Type B pancreatic cell (in vitro differentiated cells): ENCODE data around the gene MAST4. TPM values are rescaled to one million over a fixed set of nuclear protein-coding genes. Genes with fewer than 3 reads are reported as not detected.

Source experiments
- DNase-seq: peaks from one replicate; pipeline ENCODE4 v3.0.0; 2021; ENCODE audit warnings: mixed read lengths; ENCODE audit not compliant: unreplicated experiment; ENCODE audit errors: extremely low spot score
- H3K27ac Mint-ChIP-seq: 2 replicates; pipeline ENCODE4 v1.8.0; 2021; ENCODE audit warnings: mild to moderate bottlenecking, mixed read lengths
- H3K27me3 Mint-ChIP-seq: 2 replicates; pipeline ENCODE4 v1.8.0; 2021; ENCODE audit warnings: mixed read lengths
- H3K36me3 Mint-ChIP-seq: 2 replicates; pipeline ENCODE4 v1.8.0; 2021; ENCODE audit warnings: mixed read lengths
- H3K4me1 Mint-ChIP-seq: one replicate; pipeline ENCODE4 v1.8.0; 2021; ENCODE audit warnings: mixed read lengths; ENCODE audit not compliant: unreplicated experiment
- H3K4me3 Mint-ChIP-seq: 2 replicates; pipeline ENCODE4 v1.8.0; 2021; ENCODE audit warnings: mild to moderate bottlenecking, mixed read lengths
- H3K9me3 Mint-ChIP-seq: 2 replicates; pipeline ENCODE4 v1.8.0; 2021; ENCODE audit warnings: mixed read lengths
- total RNA-seq: library from RNA; stranded (reverse); gene quantifications from 2 replicates; pipeline ENCODE4 v1.2.1, GENCODE V29; 2021; ENCODE audit warnings: low replicate concordance
- TF ChIP-seq, protein P1 (sequence below): fragments of 200-600 bp; sonication (generic); conservative IDR thresholded peaks from 2 replicates; pipeline ENCODE4 v1.5.0; 2021; ENCODE audit warnings: antibody characterized with exemption, mild to moderate bottlenecking

The MAST4 gene
- total RNA-seq, 1 donor from 2014 or later, result 23.0 TPM

DNA sequence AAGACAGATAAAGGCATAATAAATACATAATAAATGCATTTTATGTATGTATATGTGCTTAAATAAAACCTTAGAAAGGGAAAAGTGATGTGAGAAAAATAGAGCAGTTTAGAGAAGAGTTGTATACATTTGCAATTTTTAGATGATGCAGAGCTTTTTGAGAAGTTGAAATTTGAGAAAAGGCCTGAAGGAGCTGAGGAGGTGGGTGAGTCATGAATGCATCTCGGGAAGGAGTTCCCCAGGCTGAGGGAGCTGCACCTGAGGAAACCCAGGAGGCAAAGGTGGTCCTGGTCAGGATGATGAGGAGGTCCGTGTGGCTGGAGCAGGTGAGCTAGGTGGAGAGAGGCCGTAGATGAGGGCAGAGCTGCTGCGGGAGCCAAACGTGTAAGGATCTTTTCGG is 617.8 kb downstream of the MAST4 start:
- no peak for DNase-seq
- no peaks in the 10 kb centered on the region for H3K36me3 Mint-ChIP-seq
- TF ChIP-seq, protein P1, sequence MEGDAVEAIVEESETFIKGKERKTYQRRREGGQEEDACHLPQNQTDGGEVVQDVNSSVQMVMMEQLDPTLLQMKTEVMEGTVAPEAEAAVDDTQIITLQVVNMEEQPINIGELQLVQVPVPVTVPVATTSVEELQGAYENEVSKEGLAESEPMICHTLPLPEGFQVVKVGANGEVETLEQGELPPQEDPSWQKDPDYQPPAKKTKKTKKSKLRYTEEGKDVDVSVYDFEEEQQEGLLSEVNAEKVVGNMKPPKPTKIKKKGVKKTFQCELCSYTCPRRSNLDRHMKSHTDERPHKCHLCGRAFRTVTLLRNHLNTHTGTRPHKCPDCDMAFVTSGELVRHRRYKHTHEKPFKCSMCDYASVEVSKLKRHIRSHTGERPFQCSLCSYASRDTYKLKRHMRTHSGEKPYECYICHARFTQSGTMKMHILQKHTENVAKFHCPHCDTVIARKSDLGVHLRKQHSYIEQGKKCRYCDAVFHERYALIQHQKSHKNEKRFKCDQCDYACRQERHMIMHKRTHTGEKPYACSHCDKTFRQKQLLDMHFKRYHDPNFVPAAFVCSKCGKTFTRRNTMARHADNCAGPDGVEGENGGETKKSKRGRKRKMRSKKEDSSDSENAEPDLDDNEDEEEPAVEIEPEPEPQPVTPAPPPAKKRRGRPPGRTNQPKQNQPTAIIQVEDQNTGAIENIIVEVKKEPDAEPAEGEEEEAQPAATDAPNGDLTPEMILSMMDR, result no peak
- no peak overlapping the region for H3K27ac Mint-ChIP-seq
- H3K4me3 Mint-ChIP-seq, result no peak overlapping the region
- peaks cover 24% of the 10 kb centered on the region for H3K4me1 Mint-ChIP-seq
- peaks cover 11% of the 10 kb centered on the region for H3K27me3 Mint-ChIP-seq
- H3K9me3 Mint-ChIP-seq, result no peaks in the 10 kb centered on the region

GRCh38 chr5:67214707-67215447 is 618.7 kb downstream of the MAST4 start:
- Mint-ChIP-seq H3K27ac (no peak overlapping the region), H3K36me3 (no peaks in the 10 kb centered on the region)

DNA sequence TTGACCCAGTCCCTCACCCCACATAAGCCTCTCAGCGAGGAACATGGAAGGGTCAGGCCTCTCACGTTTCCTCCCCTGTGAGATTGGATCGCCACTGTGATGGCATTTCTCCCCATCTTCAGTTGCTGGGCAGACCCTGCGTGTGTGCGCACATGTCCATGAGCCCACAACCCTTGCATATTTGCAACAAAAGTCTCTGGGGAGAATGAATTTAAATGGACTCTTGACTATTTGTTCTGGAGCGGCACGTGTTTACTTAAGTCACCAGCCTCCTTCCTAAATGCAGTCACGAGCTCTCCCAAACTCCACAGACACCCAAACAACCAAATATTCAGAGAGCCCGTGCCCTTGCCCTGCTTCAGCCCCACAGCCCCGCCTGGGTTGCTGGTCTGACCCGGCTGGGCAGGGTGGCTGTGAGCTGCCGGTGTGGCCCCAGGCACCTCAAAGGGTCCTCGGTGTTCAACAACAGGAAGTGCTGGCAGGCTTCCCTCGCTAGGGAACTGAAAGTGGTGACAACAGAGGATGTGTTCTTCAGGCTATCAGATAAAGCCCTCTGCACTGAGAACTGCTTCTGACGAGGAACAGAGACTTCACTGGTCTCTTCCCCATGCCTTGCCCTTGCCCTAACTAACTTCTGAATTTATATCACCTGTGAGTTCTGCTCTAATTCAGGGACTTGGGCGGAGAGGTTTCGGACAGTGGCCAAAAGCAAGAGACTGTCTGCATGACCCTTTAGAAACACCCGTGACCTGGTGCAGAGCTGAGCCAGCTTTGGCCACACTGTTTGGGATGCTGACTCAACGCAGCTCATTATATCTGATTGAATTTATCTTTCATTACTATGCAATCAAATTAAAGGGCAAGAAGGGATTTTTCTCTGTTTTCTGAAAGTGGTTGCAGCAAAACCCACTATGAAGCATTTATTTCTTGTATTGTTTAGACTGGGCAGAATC is 619.6 kb downstream of the MAST4 start:
- DNase-seq, result no peak
- peak overlapping the region; percentile 27 for H3K4me3 Mint-ChIP-seq
- no peaks in the 10 kb centered on the region for H3K9me3 Mint-ChIP-seq
- H3K4me1 Mint-ChIP-seq, result peaks cover 19% of the 10 kb centered on the region
- H3K36me3 Mint-ChIP-seq, result no peaks in the 10 kb centered on the region
- peaks cover 11% of the 10 kb centered on the region for H3K27me3 Mint-ChIP-seq
- TF ChIP-seq, protein P1, result no peak
- H3K27ac Mint-ChIP-seq, result no peak overlapping the region

More at GRCh38 chr5:67214707-67215447, 618.7 kb downstream of the MAST4 start:
- TF ChIP-seq, protein P1, result no peak
- H3K4me1 Mint-ChIP-seq, result peaks cover 19% of the 10 kb centered on the region
- H3K4me3 Mint-ChIP-seq, result no peak overlapping the region
- no peaks in the 10 kb centered on the region for H3K9me3 Mint-ChIP-seq
- DNase-seq, result no peak
- peaks cover 11% of the 10 kb centered on the region for H3K27me3 Mint-ChIP-seq

DNA sequence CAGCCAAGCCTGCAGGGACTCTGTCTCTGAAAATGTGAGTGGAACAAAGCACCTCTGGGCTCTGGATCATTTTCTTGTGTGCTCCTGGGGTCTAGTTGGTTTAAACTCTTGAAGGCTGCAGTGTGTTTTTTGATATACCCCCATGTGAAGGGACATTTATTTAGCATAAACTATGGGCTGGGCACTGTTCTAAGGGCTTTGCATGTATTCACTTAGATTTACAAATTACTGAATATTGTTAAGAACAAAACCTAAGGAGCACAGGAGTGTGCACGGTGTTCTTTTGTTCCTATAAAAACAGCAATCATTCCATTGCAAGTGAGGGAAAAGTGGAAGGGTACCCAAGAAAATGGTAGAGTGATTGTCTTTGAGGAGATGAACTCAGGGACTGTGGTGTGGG is 620.4 kb downstream of the MAST4 start:
- H3K27me3 Mint-ChIP-seq, result peaks cover 11% of the 10 kb centered on the region
- no peak for DNase-seq
- H3K27ac Mint-ChIP-seq, result no peak overlapping the region
- TF ChIP-seq, protein P1, result no peak
- H3K36me3 Mint-ChIP-seq, result no peaks in the 10 kb centered on the region
- no peaks in the 10 kb centered on the region for H3K9me3 Mint-ChIP-seq
- H3K4me3 Mint-ChIP-seq, result no peak overlapping the region
- H3K4me1 Mint-ChIP-seq, result peaks cover 19% of the 10 kb centered on the region
